Endometrial microvascular endothelial cells (primary cell): Measurements from ENCODE around the gene SFT2D1. TPM values are rescaled to one million over a fixed set of nuclear protein-coding genes. Genes with fewer than 3 reads are reported as not detected.

ENCODE experiments used
- total RNA-seq: library from RNA; depleted of rRNA; stranded (reverse); fragments of >200 nt; gene quantifications from one replicate; pipeline ENCODE4 v1.2.3, GENCODE V29; 2015; ENCODE audit errors: inconsistent ontology term

The SFT2D1 gene
- total RNA-seq, 1 donor from 2014 or later = 26.3 TPM

Other genes with a start within 250 kb of the SFT2D1 start
- not detected for gene TBXT, start 174.7 kb downstream of the SFT2D1 start, total RNA-seq
- not detected for gene PRR18, start 34.2 kb downstream of the SFT2D1 start, total RNA-seq
- 41.4 TPM for gene MPC1, start 40.4 kb upstream of the SFT2D1 start, total RNA-seq
- 0.09 TPM for gene RAMACL, start 244.1 kb upstream of the SFT2D1 start, total RNA-seq